Omental fat pad (tissue), 4 donors: ENCODE results near the gene LLGL2. TPM values are rescaled to one million over a fixed set of nuclear protein-coding genes. Genes with fewer than 3 reads are reported as not detected.

Experiments
- ATAC-seq: fragments of 150-250 bp; one replicate; pipeline ENCODE4 v1.9.1; 2016; ENCODE audit warnings: mild to moderate bottlenecking, moderate library complexity; ENCODE audit not compliant: low FRiP score
- DNase-seq: peaks from one replicate; pipeline ENCODE4 v3.0.0-alpha.2; 2019; ENCODE audit warnings: low spot score
- CTCF ChIP-seq, 3 donors: fragments of 450-650 bp; IDR thresholded peaks; one replicate each; pipeline ENCODE4 v1.5.1; 2016 to 2017; ENCODE audit warnings: antibody characterized with exemption in 3 of 3, mild to moderate bottlenecking in 3 of 3, moderate library complexity in 2 of 3
- total RNA-seq, 4 donors: library from RNA; depleted of rRNA; stranded (reverse); fragments of >200 nt; gene quantifications; one replicate each; pipeline ENCODE4 v1.1.0, GENCODE V29; 2016

Gene LLGL2
- total RNA-seq, 4 donors from 2014 or later: 5.4 to 10.4 (median 6.7) TPM

GRCh38 chr17:75525806-75526554 is 483 bp downstream of the LLGL2 start:
- ATAC-seq (peak; percentile 12), DNase-seq (no peak)
- no peak for TF ChIP-seq CTCF (IDR thresholded peaks at IDR 0.05)

DNA sequence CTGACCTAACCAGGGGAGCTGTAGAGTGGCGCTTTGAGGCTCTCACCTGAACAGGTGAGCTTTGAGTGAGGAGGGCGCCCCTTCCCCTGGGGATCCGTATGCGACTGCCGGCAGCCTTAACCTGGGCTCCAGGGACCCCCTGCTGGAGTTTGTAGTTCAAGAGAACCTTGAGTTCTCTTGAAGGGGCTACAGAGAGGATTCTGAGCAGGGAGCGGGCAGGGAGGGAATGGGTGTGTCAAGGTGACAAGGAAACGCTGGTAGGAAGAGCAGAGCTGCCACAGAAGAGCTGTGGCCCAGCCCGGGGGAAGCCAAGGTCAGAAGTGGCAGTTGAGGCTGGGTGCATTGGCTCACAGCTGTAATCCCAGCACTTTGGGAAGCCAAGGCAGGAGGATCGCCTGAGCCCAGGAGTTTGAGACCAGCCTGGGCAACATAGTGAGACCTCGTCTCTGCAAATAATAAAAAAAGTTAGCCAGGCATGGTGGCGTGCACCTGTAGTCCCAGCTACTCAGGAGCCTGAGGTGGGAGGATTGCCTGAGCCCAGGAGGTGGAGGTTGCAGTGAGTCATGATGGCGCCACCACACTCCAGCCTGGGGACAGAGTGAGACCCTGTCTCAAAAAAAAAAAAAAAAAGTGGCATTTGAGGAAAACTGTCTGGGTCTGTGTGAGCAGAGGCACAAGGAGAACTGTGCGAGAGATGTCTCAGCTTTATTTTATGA is 1.2 kb downstream of the LLGL2 start:
- no peak for DNase-seq
- ATAC-seq: no peak
- TF ChIP-seq CTCF (IDR thresholded peaks at IDR 0.05): no peak

- DNase-seq: no peak
- no peak for TF ChIP-seq CTCF (IDR thresholded peaks at IDR 0.05)
- no peak for ATAC-seq
Observed at GRCh38 chr17:75530837-75531720, 5.6 kb downstream of the LLGL2 start.

DNA sequence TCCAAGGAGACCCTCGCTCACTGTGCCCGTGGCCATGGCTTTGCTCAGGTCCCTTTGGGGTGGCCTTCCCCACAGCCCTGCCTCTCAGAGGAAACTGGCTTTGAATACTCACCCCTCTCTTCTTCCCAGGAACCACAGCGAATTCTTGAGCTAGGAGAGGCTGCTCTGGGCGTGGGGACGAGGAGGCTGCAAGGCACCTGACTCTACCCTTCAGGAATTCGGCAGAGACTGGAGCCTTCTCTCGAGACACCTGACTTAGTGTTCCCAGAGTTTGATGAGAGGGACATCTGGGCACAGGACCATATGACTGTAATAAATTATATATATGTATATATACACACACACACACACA is 6.2 kb downstream of the LLGL2 start:
- DNase-seq: no peak
- ATAC-seq: no peak
- no peak for TF ChIP-seq CTCF (IDR thresholded peaks at IDR 0.05)

GRCh38 chr17:75535119-75535537 is 9.6 kb downstream of the LLGL2 start:
- TF ChIP-seq CTCF (IDR thresholded peaks at IDR 0.05): no peak
- DNase-seq (no peak), ATAC-seq (peak; percentile 13)

GRCh38 chr17:75535871-75536270 is 10.4 kb downstream of the LLGL2 start:
- no peak for TF ChIP-seq CTCF (IDR thresholded peaks at IDR 0.05)
- no peak for ATAC-seq

More at GRCh38 chr17:75535871-75536270, 10.4 kb downstream of the LLGL2 start:
- no peak for DNase-seq
